ENCODE measurements around the gene CSTA. TPM values are rescaled to one million over a fixed set of nuclear protein-coding genes. Genes with fewer than 3 reads are reported as not detected.
A peak's percentile ranks its signal among the peaks of the same experiment; 100 is the strongest.

The CSTA gene
- total and polyA plus RNA-seq, 2 donors from 2014 or later, result 0.80 to 4.6 TPM

GRCh38 chr3:122382888-122383666 is 58.0 kb downstream of the CSTA start, which contains the start of gene MIX23:
Gene MIX23, minus strand, starts transcription at chr3:122383231. Its CDS starts 7 bp downstream, at chr3:122383224.
- Histone ChIP-seq H3K4me3 (ENCODE audit: low read length in 3 of 3) (peak within 1 kb of the TSS; percentile 82 to 93 (median 84)), H3K27ac (ENCODE audit: low read depth in 2 of 2, low read length in 2 of 2) (peak within 1 kb of the TSS; percentile 89 to 94), H3K4me1 (ENCODE audit: control insufficient read depth in 2 of 3, insufficient read depth in 2 of 3, low read depth in 1 of 3, low read length in 3 of 3) (peaks cover 0 to 12% (median 10%) of the 10 kb centered on the region in 3 donors), H3K9me3 (ENCODE audit: control insufficient read depth in 2 of 3, insufficient read depth in 1 of 3, low read length in 3 of 3) (no peaks in the 10 kb centered on the region), H3K9ac (ENCODE audit: low read length in 3 of 3) (peak within 1 kb of the TSS; percentile 68 to 93 (median 90)), H3K27me3 (ENCODE audit: control insufficient read depth, insufficient read depth, low read length) (no peaks in the 10 kb centered on the region), H3K36me3 (ENCODE audit: control insufficient read depth in 2 of 3, insufficient read depth in 3 of 3, low read length in 3 of 3) (peaks cover 0 to 3% (median 0%) of the 10 kb centered on the region in 3 donors)
- no peak for FAIRE-seq
- intact Hi-C loops (cut with DNase I), result no loop called here
- peak; percentile 93 to 96 (median 94) for DNase-seq
- peak; percentile 2 for TF ChIP-seq CTCF (IDR thresholded peaks at IDR 0.05; ENCODE audit: borderline replicate concordance, extremely low read depth, insufficient read depth)

- Histone ChIP-seq H3K4me1 (ENCODE audit: control insufficient read depth in 2 of 3, insufficient read depth in 2 of 3, low read depth in 1 of 3, low read length in 3 of 3) (peaks cover 0 to 12% (median 10%) of the 10 kb centered on the region in 3 donors), H3K4me3 (ENCODE audit: low read length in 3 of 3) (peak within 1 kb of the TSS; percentile 82 to 93 (median 84)), H3K36me3 (ENCODE audit: control insufficient read depth in 2 of 3, insufficient read depth in 3 of 3, low read length in 3 of 3) (no peaks in the 10 kb centered on the region), H3K9me3 (ENCODE audit: control insufficient read depth in 2 of 3, insufficient read depth in 1 of 3, low read length in 3 of 3) (no peaks in the 10 kb centered on the region), H3K27me3 (ENCODE audit: control insufficient read depth, insufficient read depth, low read length) (no peaks in the 10 kb centered on the region), H3K27ac (ENCODE audit: low read depth in 2 of 2, low read length in 2 of 2) (peak within 1 kb of the TSS; percentile 89 to 94), H3K9ac (ENCODE audit: low read length in 3 of 3) (peak within 1 kb of the TSS; percentile 77 to 93 (median 90))
- peak; percentile 70 for TF ChIP-seq CTCF (IDR thresholded peaks at IDR 0.05; ENCODE audit: borderline replicate concordance, extremely low read depth, insufficient read depth)
- no peak for FAIRE-seq
- peak; percentile 95 to 98 (median 98) for DNase-seq
- intact Hi-C loops (cut with DNase I), result no loop called here
Measured at GRCh38 chr3:122383771-122384697, 59.0 kb downstream of the CSTA start, which contains the start of gene FAM162A. Gene FAM162A, plus strand, starts transcription at chr3:122384182. Its CDS starts 84 bp downstream, at chr3:122384266.

- FAIRE-seq, result no peak
- Histone ChIP-seq H3K9ac (ENCODE audit: low read length in 3 of 3) (no peak overlapping the region), H3K36me3 (ENCODE audit: control insufficient read depth in 2 of 3, insufficient read depth in 3 of 3, low read length in 3 of 3) (no peaks in the 10 kb centered on the region), H3K27me3 (ENCODE audit: control insufficient read depth, insufficient read depth, low read length) (no peaks in the 10 kb centered on the region), H3K4me1 (ENCODE audit: control insufficient read depth in 2 of 3, insufficient read depth in 2 of 3, low read depth in 1 of 3, low read length in 3 of 3) (peaks cover 0 to 15% (median 9%) of the 10 kb centered on the region in 3 donors), H3K4me3 (ENCODE audit: low read length in 3 of 3) (no peak overlapping the region), H3K27ac (ENCODE audit: low read depth in 2 of 2, low read length in 2 of 2) (no peak overlapping the region), H3K9me3 (ENCODE audit: control insufficient read depth in 2 of 3, insufficient read depth in 1 of 3, low read length in 3 of 3) (no peaks in the 10 kb centered on the region)
- intact Hi-C loops (cut with DNase I), result no loop called here
- no peak for DNase-seq
- no peak for TF ChIP-seq CTCF (IDR thresholded peaks at IDR 0.05; ENCODE audit: borderline replicate concordance, extremely low read depth, insufficient read depth)
Measured at GRCh38 chr3:122387709-122388108, 62.7 kb downstream of the CSTA start.

All from kidney (tissue), 14 donors.